ENCODE results near the gene DMRTC2. TPM values are rescaled to one million over a fixed set of nuclear protein-coding genes. Genes with fewer than 3 reads are reported as not detected.

Gene DMRTC2
- total RNA-seq, 1 donor from 2014 or later: not detected

DNA sequence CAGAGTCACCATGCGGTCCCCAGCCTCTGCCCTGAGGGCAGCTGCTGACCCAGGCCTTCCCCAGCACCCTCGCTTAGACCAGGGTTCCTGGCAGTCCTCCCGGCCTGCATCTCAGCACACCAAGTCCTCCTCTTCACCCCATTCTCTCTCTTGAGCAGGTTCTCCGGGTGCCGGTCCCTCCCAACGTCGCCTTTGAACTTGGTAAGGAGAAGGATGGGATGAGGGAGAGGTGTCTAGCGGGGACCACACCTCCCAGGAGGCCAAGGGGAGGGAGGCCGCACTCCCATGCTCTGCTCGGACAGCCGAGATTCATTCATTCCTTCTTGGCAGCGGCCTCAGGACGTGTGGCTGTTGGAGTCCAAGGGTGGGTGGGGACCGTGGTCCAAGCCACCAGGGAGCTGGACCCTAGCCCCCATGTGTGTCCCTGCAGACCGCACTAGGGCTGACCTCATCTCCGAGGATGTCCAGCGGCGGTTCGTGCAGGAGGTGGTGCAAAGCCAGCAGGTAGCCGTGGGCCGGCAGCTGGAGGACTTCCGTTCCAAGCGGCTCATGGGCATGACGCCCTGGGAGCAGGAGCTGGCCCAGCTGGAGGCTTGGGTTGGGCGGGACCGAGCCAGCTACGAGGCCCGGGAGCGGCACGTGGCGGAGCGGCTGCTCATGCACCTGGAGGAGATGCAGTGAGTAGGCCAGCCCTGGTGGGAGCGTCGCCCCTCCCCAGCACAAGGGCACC lies 47.5 kb downstream of the DMRTC2 start:
- no peak overlapping the region for H3K4me3 Mint-ChIP-seq (ENCODE audit: unreplicated experiment)
- H3K36me3 Mint-ChIP-seq (ENCODE audit: unreplicated experiment): peaks cover 4% of the 10 kb centered on the region
- DNase-seq: peak; percentile 14
- peaks cover 6% of the 10 kb centered on the region for H3K27me3 Mint-ChIP-seq (ENCODE audit: unreplicated experiment)
- TF ChIP-seq, protein P1, sequence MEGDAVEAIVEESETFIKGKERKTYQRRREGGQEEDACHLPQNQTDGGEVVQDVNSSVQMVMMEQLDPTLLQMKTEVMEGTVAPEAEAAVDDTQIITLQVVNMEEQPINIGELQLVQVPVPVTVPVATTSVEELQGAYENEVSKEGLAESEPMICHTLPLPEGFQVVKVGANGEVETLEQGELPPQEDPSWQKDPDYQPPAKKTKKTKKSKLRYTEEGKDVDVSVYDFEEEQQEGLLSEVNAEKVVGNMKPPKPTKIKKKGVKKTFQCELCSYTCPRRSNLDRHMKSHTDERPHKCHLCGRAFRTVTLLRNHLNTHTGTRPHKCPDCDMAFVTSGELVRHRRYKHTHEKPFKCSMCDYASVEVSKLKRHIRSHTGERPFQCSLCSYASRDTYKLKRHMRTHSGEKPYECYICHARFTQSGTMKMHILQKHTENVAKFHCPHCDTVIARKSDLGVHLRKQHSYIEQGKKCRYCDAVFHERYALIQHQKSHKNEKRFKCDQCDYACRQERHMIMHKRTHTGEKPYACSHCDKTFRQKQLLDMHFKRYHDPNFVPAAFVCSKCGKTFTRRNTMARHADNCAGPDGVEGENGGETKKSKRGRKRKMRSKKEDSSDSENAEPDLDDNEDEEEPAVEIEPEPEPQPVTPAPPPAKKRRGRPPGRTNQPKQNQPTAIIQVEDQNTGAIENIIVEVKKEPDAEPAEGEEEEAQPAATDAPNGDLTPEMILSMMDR (IDR thresholded peaks at IDR 0.05; ENCODE audit: partially characterized antibody, unreplicated experiment): no peak
- no peak overlapping the region for H3K27ac Mint-ChIP-seq (ENCODE audit: unreplicated experiment)
- H3K4me1 Mint-ChIP-seq (ENCODE audit: low read depth, unreplicated experiment): peaks cover 12% of the 10 kb centered on the region
- peaks cover 11% of the 10 kb centered on the region for H3K9me3 Mint-ChIP-seq (ENCODE audit: unreplicated experiment)

GRCh38 chr19:41893899-41894298 lies 49.1 kb downstream of the DMRTC2 start:
- Mint-ChIP-seq H3K36me3 (ENCODE audit: unreplicated experiment) (peaks cover 4% of the 10 kb centered on the region), H3K9me3 (ENCODE audit: unreplicated experiment) (peaks cover 9% of the 10 kb centered on the region), H3K27ac (ENCODE audit: unreplicated experiment) (no peak overlapping the region), H3K4me3 (ENCODE audit: unreplicated experiment) (no peak overlapping the region), H3K27me3 (ENCODE audit: unreplicated experiment) (peaks cover 6% of the 10 kb centered on the region), H3K4me1 (ENCODE audit: low read depth, unreplicated experiment) (peaks cover 9% of the 10 kb centered on the region)
- TF ChIP-seq, protein P1 (IDR thresholded peaks at IDR 0.05; ENCODE audit: partially characterized antibody, unreplicated experiment): no peak
- peak; percentile 31 for DNase-seq

GRCh38 chr19:41894350-41894749 lies 49.5 kb downstream of the DMRTC2 start:
- peaks cover 9% of the 10 kb centered on the region for H3K4me1 Mint-ChIP-seq (ENCODE audit: low read depth, unreplicated experiment)
- H3K4me3 Mint-ChIP-seq (ENCODE audit: unreplicated experiment): no peak overlapping the region
- H3K36me3 Mint-ChIP-seq (ENCODE audit: unreplicated experiment): peaks cover 4% of the 10 kb centered on the region
- no peak overlapping the region for H3K27ac Mint-ChIP-seq (ENCODE audit: unreplicated experiment)
- DNase-seq: peak; percentile 12
- H3K9me3 Mint-ChIP-seq (ENCODE audit: unreplicated experiment): peaks cover 9% of the 10 kb centered on the region
- peaks cover 6% of the 10 kb centered on the region for H3K27me3 Mint-ChIP-seq (ENCODE audit: unreplicated experiment)
- TF ChIP-seq, protein P1 (IDR thresholded peaks at IDR 0.05; ENCODE audit: partially characterized antibody, unreplicated experiment): no peak

DNA sequence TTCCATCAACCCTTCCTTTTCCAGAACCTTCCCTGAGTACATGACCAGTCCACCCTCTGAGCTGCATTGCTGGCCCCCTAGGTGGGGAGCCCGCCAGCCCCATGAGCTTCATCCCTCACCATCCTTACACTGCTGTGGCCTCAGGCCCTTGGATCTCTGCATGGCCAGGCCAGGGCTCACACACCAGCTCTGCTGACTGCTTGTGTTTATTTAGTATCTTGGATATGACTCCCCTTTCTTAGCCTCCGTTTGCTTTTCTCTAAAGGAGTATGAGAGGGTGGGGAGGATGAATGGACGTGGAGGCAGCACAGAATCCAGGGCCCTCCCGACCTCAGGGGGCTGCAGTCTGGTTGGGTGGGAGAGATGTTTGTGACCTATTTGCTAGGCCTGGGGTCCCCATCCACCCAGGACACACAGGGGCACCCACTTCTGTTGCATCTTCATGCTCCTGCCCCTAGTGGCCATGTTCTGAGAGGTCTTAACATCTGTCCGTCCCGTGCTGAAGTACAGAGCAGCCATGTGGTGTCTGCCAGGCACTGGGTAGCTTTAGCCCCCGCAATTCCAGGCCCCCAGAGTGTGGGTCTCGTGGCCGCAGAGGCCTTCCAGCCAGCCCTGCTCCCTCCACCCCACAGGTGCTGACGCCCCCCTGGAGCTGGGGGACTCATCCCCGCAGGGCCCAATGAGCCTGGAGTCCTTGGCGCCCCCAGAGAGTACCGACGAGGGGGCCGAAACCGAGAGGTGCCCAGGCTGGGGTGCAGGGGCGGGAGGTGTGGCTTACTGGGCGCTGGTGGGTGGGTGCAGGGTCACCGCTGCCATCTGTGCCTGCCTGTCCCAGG lies 51.1 kb downstream of the DMRTC2 start:
- Mint-ChIP-seq H3K9me3 (ENCODE audit: unreplicated experiment) (peaks cover 9% of the 10 kb centered on the region), H3K27me3 (ENCODE audit: unreplicated experiment) (peaks cover 6% of the 10 kb centered on the region), H3K36me3 (ENCODE audit: unreplicated experiment) (peaks cover 4% of the 10 kb centered on the region), H3K4me1 (ENCODE audit: low read depth, unreplicated experiment) (peaks cover 9% of the 10 kb centered on the region), H3K4me3 (ENCODE audit: unreplicated experiment) (no peak overlapping the region), H3K27ac (ENCODE audit: unreplicated experiment) (peak overlapping the region; percentile 72)
- TF ChIP-seq, protein P1 (IDR thresholded peaks at IDR 0.05; ENCODE audit: partially characterized antibody, unreplicated experiment): peak; percentile 65
- peak; percentile 37 for DNase-seq

GRCh38 chr19:41896581-41896942 lies 51.7 kb downstream of the DMRTC2 start:
- Mint-ChIP-seq H3K9me3 (ENCODE audit: unreplicated experiment) (peaks cover 6% of the 10 kb centered on the region), H3K27me3 (ENCODE audit: unreplicated experiment) (peaks cover 4% of the 10 kb centered on the region), H3K27ac (ENCODE audit: unreplicated experiment) (peak overlapping the region; percentile 72), H3K4me3 (ENCODE audit: unreplicated experiment) (no peak overlapping the region), H3K36me3 (ENCODE audit: unreplicated experiment) (peaks cover 1% of the 10 kb centered on the region), H3K4me1 (ENCODE audit: low read depth, unreplicated experiment) (peaks cover 7% of the 10 kb centered on the region)
- DNase-seq: no peak
- TF ChIP-seq, protein P1 (IDR thresholded peaks at IDR 0.05; ENCODE audit: partially characterized antibody, unreplicated experiment): no peak

Measured in glutamatergic neuron (in vitro differentiated cells).